Hematopoietic multipotent progenitor cell treated with erythropoietin and hydrocortisone succinate and interleukin-3 and kit ligand, for 17 days (in vitro differentiated cells): ENCODE measurements around the gene DNAH12.
"Not testable (repeated sequence)": the region's sequence is repeated elsewhere in the genome, so short reads cannot be mapped to it uniquely, and the experiment has no call there.

Source experiments
- DNase-seq: peaks from one replicate; pipeline ENCODE4 v3.0.0-alpha.2; 2015; ENCODE audit warnings: low spot score

The DNAH12 gene

GRCh38 chr3:57518276-57518915 is 25.7 kb downstream of the DNAH12 start:
- no peak for DNase-seq

- DNase-seq: no peak
These were observed 32.0 kb downstream of the DNAH12 start for GRCh38 chr3:57512166-57512565.

- no peak for DNase-seq
These were observed 38.2 kb downstream of the DNAH12 start for GRCh38 chr3:57505901-57506300.

GRCh38 chr3:57500506-57500905 is 43.6 kb downstream of the DNAH12 start:
- no peak for DNase-seq

- no peak for DNase-seq
These were observed 46.2 kb downstream of the DNAH12 start for GRCh38 chr3:57497904-57498303.

GRCh38 chr3:57484563-57484962 is 59.6 kb downstream of the DNAH12 start:
- DNase-seq: no peak

- DNase-seq: not testable (repeated sequence)
These were observed 67.0 kb downstream of the DNAH12 start for GRCh38 chr3:57477193-57477592.

- DNase-seq: no peak
These were observed 79.3 kb downstream of the DNAH12 start for GRCh38 chr3:57464801-57465200.

GRCh38 chr3:57464011-57464410 is 80.1 kb downstream of the DNAH12 start:
- DNase-seq: no peak

GRCh38 chr3:57451150-57451846 is 92.8 kb downstream of the DNAH12 start:
- no peak for DNase-seq

- DNase-seq: not testable (repeated sequence)
These were observed 94.8 kb downstream of the DNAH12 start for GRCh38 chr3:57449276-57449847.

- DNase-seq: not testable (repeated sequence)
These were observed 95.7 kb downstream of the DNAH12 start for GRCh38 chr3:57448489-57448888.

GRCh38 chr3:57446318-57446841 is 97.8 kb downstream of the DNAH12 start:
- DNase-seq: no peak

- no peak for DNase-seq
These were observed 99.7 kb downstream of the DNAH12 start for GRCh38 chr3:57444469-57444868.

- DNase-seq: not testable (repeated sequence)
These were observed 104.0 kb downstream of the DNAH12 start for GRCh38 chr3:57440144-57440543.

GRCh38 chr3:57438460-57438859 is 105.7 kb downstream of the DNAH12 start:
- not testable (repeated sequence) for DNase-seq

- no peak for DNase-seq
These were observed 107.9 kb downstream of the DNAH12 start for GRCh38 chr3:57436195-57436761.

GRCh38 chr3:57434041-57434440 is 110.1 kb downstream of the DNAH12 start:
- DNase-seq: no peak

- no peak for DNase-seq
These were observed 120.8 kb downstream of the DNAH12 start for GRCh38 chr3:57423335-57423734.

- no peak for DNase-seq
These were observed 122.8 kb downstream of the DNAH12 start for GRCh38 chr3:57421336-57421735.

GRCh38 chr3:57420001-57420400 is 124.1 kb downstream of the DNAH12 start:
- DNase-seq: no peak

- no peak for DNase-seq
These were observed 132.4 kb downstream of the DNAH12 start for GRCh38 chr3:57411715-57412114.

GRCh38 chr3:57409471-57409870 is 134.7 kb downstream of the DNAH12 start:
- no peak for DNase-seq
